Posterior vena cava (tissue), 2 donors: ENCODE data around the gene NOS2. TPM values are rescaled to one million over a fixed set of nuclear protein-coding genes. Genes with fewer than 3 reads are reported as not detected.
"Not testable (repeated sequence)": the region's sequence is repeated elsewhere in the genome, so short reads cannot be mapped to it uniquely, and the experiment has no call there.

ENCODE experiments used
- DNase-seq: peaks from one replicate; pipeline ENCODE4 v3.0.0-alpha.2; 2020; ENCODE audit warnings: low spot score
- intact Hi-C, 2 donors: fragments of 100-400 bp; cut with DNase I; formaldehyde crosslinking; loops; one replicate each; pipeline versions ENCODE4 v1.14.1 to v1.14.2; 2022 to 2023
- total RNA-seq, 2 donors: library from RNA; stranded (reverse); fragmentation: NEBNext Ultra II Directional; extraction: Animal tissue kit (Norgen Biotek cat#: 25700); gene quantifications; one replicate each; pipeline ENCODE4 v1.2.1, GENCODE V29; 2021
- donor health status: DM: yes; HTN: yes; CAD: no.
- donor health status: DM: yes; HTN: yes; CAD: no.

Gene NOS2
- total RNA-seq, 2 donors from 2014 or later, result 0.33 to 0.51 TPM

GRCh38 chr17:27824176-27824715 is 23.9 kb upstream of the NOS2 start:
- intact Hi-C loops, result no loop called here
- DNase-seq, result no peak

GRCh38 chr17:27822108-27822507 is 21.8 kb upstream of the NOS2 start:
- intact Hi-C loops, DNase-seq: not testable (repeated sequence)

- intact Hi-C loops, result no loop called here
These were observed 21.0 kb upstream of the NOS2 start for GRCh38 chr17:27821318-27821717.

GRCh38 chr17:27819145-27819544 is 18.8 kb upstream of the NOS2 start:
- intact Hi-C loops, result no loop called here
- DNase-seq, result no peak

More at GRCh38 chr17:27821318-27821717, 21.0 kb upstream of the NOS2 start:
- DNase-seq, result no peak

- intact Hi-C loops, result no loop called here
- DNase-seq, result no peak
These were observed 18.2 kb upstream of the NOS2 start for GRCh38 chr17:27818401-27819105.

GRCh38 chr17:27817731-27818130 is 17.4 kb upstream of the NOS2 start:
- intact Hi-C loops, result no loop called here
- DNase-seq, result no peak

GRCh38 chr17:27816946-27817345 is 16.6 kb upstream of the NOS2 start:
- intact Hi-C loops, result no loop called here
- no peak for DNase-seq

- intact Hi-C loops, result no loop called here
- DNase-seq, result no peak
These were observed 11.6 kb upstream of the NOS2 start for GRCh38 chr17:27811961-27812360.

GRCh38 chr17:27810902-27811557 is 10.7 kb upstream of the NOS2 start:
- intact Hi-C loops, result loop anchor here in 1 of 2 donors (1.0 kb wide), 1 partner anchor 54 kb away; no protein-coding TSS in a partner anchor
- DNase-seq, result no peak

GRCh38 chr17:27810211-27810901 is 10.0 kb upstream of the NOS2 start:
- no peak for DNase-seq
- intact Hi-C loops, result loop anchor here in 1 of 2 donors (1.0 kb wide), 1 partner anchor 55 kb away; no protein-coding TSS in a partner anchor

GRCh38 chr17:27809555-27809954 is 9.2 kb upstream of the NOS2 start:
- DNase-seq, result no peak
- intact Hi-C loops, result no loop called here

- DNase-seq, result no peak
- intact Hi-C loops, result no loop called here
These were observed 8.3 kb upstream of the NOS2 start for GRCh38 chr17:27808628-27809027.

GRCh38 chr17:27807567-27808470 is 7.5 kb upstream of the NOS2 start:
- intact Hi-C loops, result no loop called here
- DNase-seq, result no peak

- DNase-seq, result peak; percentile 92
- intact Hi-C loops, result no loop called here
These were observed 5.3 kb upstream of the NOS2 start for GRCh38 chr17:27805520-27806146.

- intact Hi-C loops, result no loop called here
- no peak for DNase-seq
These were observed 3.8 kb upstream of the NOS2 start for GRCh38 chr17:27804113-27804512.

GRCh38 chr17:27802962-27803680 is 2.8 kb upstream of the NOS2 start:
- no peak for DNase-seq
- intact Hi-C loops, result no loop called here

- DNase-seq, result no peak
- intact Hi-C loops, result no loop called here
These were observed 1.7 kb upstream of the NOS2 start for GRCh38 chr17:27802033-27802432.

GRCh38 chr17:27798376-27798775 is 2.0 kb downstream of the NOS2 start:
- intact Hi-C loops, result loop anchor here in 1 of 2 donors (10.0 kb wide), 1 partner anchor 56 kb away; no protein-coding TSS in a partner anchor
- no peak for DNase-seq
